PC-9 (cell line): ENCODE results near the gene MAGEA9. TPM values are rescaled to one million over a fixed set of nuclear protein-coding genes. Genes with fewer than 3 reads are reported as not detected.

ENCODE experiments used
- BruUV-seq: library from RNA; stranded (reverse); fragments of 400-500 nt; replicated peaks from 2 replicates; lab custom pipeline; 2021; lab: Mats Ljungman, UMichigan
- CTCF ChIA-PET: fragments of 300-600 bp; sonication (Branson Sonifier 250); formaldehyde crosslinking; loops from one replicate; lab custom pipeline; 2022; ENCODE audit warnings: antibody characterized with exemption; lab: Charles Lee
- POLR2A ChIA-PET: fragments of 300-600 bp; sonication (Branson Sonifier 250); formaldehyde crosslinking; loops from one replicate; lab custom pipeline; 2022; ENCODE audit warnings: antibody characterized with exemption; ENCODE audit not compliant: unreplicated experiment; lab: Charles Lee
- DNase-seq, 2 experiments: peaks; one replicate each; pipeline versions ENCODE4 v3.0.0 to v3.0.0-alpha.2; 2015 to 2022; ENCODE audit warnings: mixed read lengths in 1 of 2
- H2AFZ ChIP-seq: fragments of 200-600 bp; sonication (generic); 2 replicates; pipeline ENCODE4 v1.8.1; 2017; ENCODE audit warnings: antibody characterized with exemption
- H3F3A ChIP-seq: fragments of 200-600 bp; sonication (generic); 2 replicates; pipeline ENCODE4 v1.8.1; 2017; ENCODE audit warnings: antibody characterized with exemption, mild to moderate bottlenecking, low read depth; ENCODE audit not compliant: insufficient read depth
- H3K27ac ChIP-seq: fragments of 200-600 bp; sonication (generic); 2 replicates; pipeline ENCODE4 v1.6.1; 2016; ENCODE audit warnings: mixed run types
- H3K27me3 ChIP-seq: fragments of 200-600 bp; sonication (generic); 2 replicates; pipeline ENCODE4 v1.6.1; 2016; ENCODE audit warnings: low read depth, mixed run types; ENCODE audit not compliant: insufficient read depth
- H3K36me3 ChIP-seq: fragments of 200-600 bp; sonication (generic); 2 replicates; pipeline ENCODE4 v1.6.1; 2016; ENCODE audit warnings: low read depth, mixed run types
- H3K4me1 ChIP-seq: fragments of 200-600 bp; sonication (generic); replicated peaks from 2 replicates; pipeline ENCODE4 v1.6.1; 2016; ENCODE audit warnings: mixed run types; ENCODE audit not compliant: insufficient read depth
- H3K4me2 ChIP-seq: fragments of 200-600 bp; sonication (generic); 2 replicates; pipeline ENCODE4 v1.6.1; 2017; ENCODE audit warnings: mixed run types
- H3K4me3 ChIP-seq: fragments of 200-600 bp; sonication (generic); 2 replicates; pipeline ENCODE4 v1.6.1; 2016; ENCODE audit warnings: mixed run types
- H3K79me2 ChIP-seq: fragments of 200-600 bp; sonication (generic); 2 replicates; pipeline ENCODE4 v1.6.1; 2017; ENCODE audit warnings: low read depth, mixed run types
- H3K9me2 ChIP-seq: fragments of 200-600 bp; sonication (generic); 2 replicates; pipeline ENCODE4 v1.8.1; 2017; ENCODE audit warnings: mild to moderate bottlenecking; ENCODE audit not compliant: insufficient read depth
- H3K9me3 ChIP-seq: fragments of 200-600 bp; sonication (generic); 2 replicates; pipeline ENCODE4 v1.8.1; 2016; ENCODE audit warnings: low read depth; ENCODE audit not compliant: insufficient read depth
- H4K20me1 ChIP-seq: fragments of 200-600 bp; sonication (generic); 2 replicates; pipeline ENCODE4 v1.8.1; 2017; ENCODE audit not compliant: insufficient read depth
- CTCF ChIP-seq: fragments of 200-600 bp; sonication (generic); conservative IDR thresholded peaks from 2 replicates; pipeline ENCODE4 v1.6.1; 2017; ENCODE audit warnings: mixed run types, antibody characterized with exemption, mild to moderate bottlenecking, moderate library complexity
- intact Hi-C: fragments of 100-400 bp; cut with micrococcal nuclease; formaldehyde crosslinking; loops from one replicate; pipeline ENCODE4 v1.10.0; 2022; ENCODE audit not compliant: unreplicated experiment
- total RNA-seq: library from RNA; stranded (reverse); gene quantifications from 2 replicates; pipeline ENCODE4 v1.2.3, GENCODE V29; 2021

MAGEA9 gene
- total RNA-seq, 1 experiment from 2014 or later = not detected

GRCh38 chrX:149837167-149837566, 55.4 kb downstream of the MAGEA9 start:
- Histone ChIP-seq H3K27ac (no peak overlapping the region), H2AFZ (no peak overlapping the region), H3K36me3 (no peaks in the 10 kb centered on the region), H3K9me3 (no peaks in the 10 kb centered on the region), H4K20me1 (no peaks in the 10 kb centered on the region), H3K4me2 (no peak overlapping the region), H3K27me3 (no peaks in the 10 kb centered on the region), H3K79me2 (no peaks in the 10 kb centered on the region), H3K4me3 (no peak overlapping the region), H3F3A (no peaks in the 10 kb centered on the region), H3K4me1 (no peaks in the 10 kb centered on the region), H3K9me2 (no peaks in the 10 kb centered on the region)
- intact Hi-C loops = no loop called here
- BruUV-seq = no TSS peak
- CTCF ChIA-PET = no interaction called here
- DNase-seq = no peak
- POLR2A ChIA-PET = no interaction called here
- no peak for TF ChIP-seq CTCF

Other genes with a start within 250 kb of the MAGEA9 start
- 24.3 and 25.1 TPM in 2 replicates for gene EOLA1, start 240.9 kb upstream of the MAGEA9 start, total RNA-seq
- gene HSFX3, start 232.0 kb upstream of the MAGEA9 start, total RNA-seq = not detected in 2 replicates
- not detected in 2 replicates for gene MAGEA9B, start 194.5 kb upstream of the MAGEA9 start, total RNA-seq
- 0.28 and 0.80 TPM in 2 replicates for gene HSFX2, start 186.6 kb upstream of the MAGEA9 start, total RNA-seq
- gene TMEM185A, start 150.1 kb upstream of the MAGEA9 start, total RNA-seq = 39.5 and 45.7 TPM in 2 replicates
- gene MAGEA11, start 69.9 kb upstream of the MAGEA9 start, total RNA-seq = not detected in 2 replicates
- gene HSFX1, start 7.9 kb upstream of the MAGEA9 start, total RNA-seq = 2.4 and 3.0 TPM in 2 replicates
- gene MAGEA8, start 99.3 kb downstream of the MAGEA9 start, total RNA-seq = not detected in 2 replicates
- not detected in 2 replicates for gene HSFX4, start 147.6 kb downstream of the MAGEA9 start, total RNA-seq
- 44.3 and 49.2 TPM in 2 replicates for gene EOLA2, start 156.6 kb downstream of the MAGEA9 start, total RNA-seq